Ramos (cell line): ENCODE measurements around the gene SCAMP1.

Experiments used
- in situ Hi-C: fragments of 300-500 bp; cut with MboI; formaldehyde crosslinking; loops from one replicate; pipeline ENCODE4 v1.14.3; 2022; ENCODE audit warnings: low sequenced_read_pairs; ENCODE audit not compliant: unreplicated experiment

SCAMP1 gene

GRCh38 chr5:78486218-78486617, 125.8 kb downstream of the SCAMP1 start:
- in situ Hi-C loops = no loop called here

- in situ Hi-C loops = no loop called here
Observed at GRCh38 chr5:78487846-78488245, 127.4 kb downstream of the SCAMP1 start.

- in situ Hi-C loops = no loop called here
Observed at GRCh38 chr5:78490709-78491485, 130.5 kb downstream of the SCAMP1 start.

- in situ Hi-C loops = no loop called here
Observed at GRCh38 chr5:78492224-78492623, 131.8 kb downstream of the SCAMP1 start.

GRCh38 chr5:78492650-78493049, 132.2 kb downstream of the SCAMP1 start:
- in situ Hi-C loops = no loop called here

- in situ Hi-C loops = no loop called here
Observed at GRCh38 chr5:78495800-78496199, 135.4 kb downstream of the SCAMP1 start.

GRCh38 chr5:78496373-78496772, 136.0 kb downstream of the SCAMP1 start:
- in situ Hi-C loops = no loop called here

- in situ Hi-C loops = no loop called here
Observed at GRCh38 chr5:78497573-78498533, 137.4 kb downstream of the SCAMP1 start.

- in situ Hi-C loops = no loop called here
Observed at GRCh38 chr5:78499485-78499884, 139.1 kb downstream of the SCAMP1 start.

GRCh38 chr5:78500028-78500427, 139.6 kb downstream of the SCAMP1 start:
- in situ Hi-C loops = no loop called here

GRCh38 chr5:78500871-78501270, 140.5 kb downstream of the SCAMP1 start:
- in situ Hi-C loops = no loop called here

- in situ Hi-C loops = no loop called here
Observed at GRCh38 chr5:78501411-78502352, 141.3 kb downstream of the SCAMP1 start.

GRCh38 chr5:78503958-78504653, 143.7 kb downstream of the SCAMP1 start:
- in situ Hi-C loops = no loop called here

- in situ Hi-C loops = no loop called here
Observed at GRCh38 chr5:78504704-78505677, 144.6 kb downstream of the SCAMP1 start.

GRCh38 chr5:78505860-78506259, 145.4 kb downstream of the SCAMP1 start:
- in situ Hi-C loops = no loop called here

- in situ Hi-C loops = no loop called here
Observed at GRCh38 chr5:78506261-78507024, 146.0 kb downstream of the SCAMP1 start.

- in situ Hi-C loops = no loop called here
Observed at GRCh38 chr5:78507531-78507930, 147.1 kb downstream of the SCAMP1 start.
